Choroid plexus epithelial cell (primary cell): ENCODE measurements around the gene PPM1A.
"Not testable (repeated sequence)": the region's sequence is repeated elsewhere in the genome, so short reads cannot be mapped to it uniquely, and the experiment has no call there.

Source experiments
- DNase-seq: peaks from one replicate; pipeline ENCODE4 v3.0.0-alpha.2; 2010; ENCODE audit warnings: low read depth
- H3K4me3 ChIP-seq: 2 replicates; pipeline ENCODE4 v1.5.1; 2011; ENCODE audit warnings: low read depth, mild to moderate bottlenecking, control low read depth, low read length, moderate library complexity
- TF ChIP-seq, protein P1 (sequence below): conservative IDR thresholded peaks from 2 replicates; pipeline ENCODE4 v1.5.1; 2011; ENCODE audit warnings: low read depth, mild to moderate bottlenecking, control low read depth, inconsistent platforms, low read length, moderate library complexity

PPM1A gene

DNA sequence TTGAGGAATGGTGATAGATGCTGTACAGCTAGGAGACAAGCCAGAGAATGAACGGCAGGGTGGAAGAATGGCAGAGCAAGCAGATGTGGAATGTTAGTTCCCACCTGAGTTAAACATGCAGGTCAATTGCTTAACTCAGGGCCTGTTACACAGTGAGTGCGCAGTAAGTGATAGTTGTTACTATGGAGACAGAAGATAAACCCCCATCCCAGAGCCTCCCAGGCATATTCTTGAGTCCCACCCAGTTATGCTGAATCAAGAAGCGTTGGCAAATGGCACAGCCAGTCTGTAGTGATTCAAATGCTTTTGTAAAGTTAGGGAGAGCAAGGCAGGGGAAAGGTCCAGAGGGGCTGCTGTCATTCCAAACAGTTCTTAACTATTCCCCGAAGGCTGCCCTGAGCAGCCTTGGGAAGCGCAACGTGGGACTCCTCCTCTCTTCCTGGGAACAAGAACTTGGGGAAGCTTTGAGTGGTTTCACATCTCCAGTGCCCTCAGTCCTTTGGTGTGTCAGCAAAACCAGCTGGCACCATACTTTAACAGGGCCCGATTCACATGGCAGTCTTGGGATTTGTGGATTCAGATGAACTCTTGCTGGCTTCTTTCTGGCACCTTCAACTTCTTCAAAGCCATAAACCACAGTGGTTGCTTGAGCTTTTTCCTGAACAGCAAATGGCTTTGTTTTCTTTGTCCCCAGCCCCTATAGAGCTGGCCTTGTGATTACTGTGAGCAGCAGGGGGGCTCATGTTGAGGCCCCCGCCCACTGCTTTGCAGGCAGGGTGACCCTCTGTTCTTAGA is 66.4 kb downstream of the PPM1A start:
- TF ChIP-seq, protein P1, sequence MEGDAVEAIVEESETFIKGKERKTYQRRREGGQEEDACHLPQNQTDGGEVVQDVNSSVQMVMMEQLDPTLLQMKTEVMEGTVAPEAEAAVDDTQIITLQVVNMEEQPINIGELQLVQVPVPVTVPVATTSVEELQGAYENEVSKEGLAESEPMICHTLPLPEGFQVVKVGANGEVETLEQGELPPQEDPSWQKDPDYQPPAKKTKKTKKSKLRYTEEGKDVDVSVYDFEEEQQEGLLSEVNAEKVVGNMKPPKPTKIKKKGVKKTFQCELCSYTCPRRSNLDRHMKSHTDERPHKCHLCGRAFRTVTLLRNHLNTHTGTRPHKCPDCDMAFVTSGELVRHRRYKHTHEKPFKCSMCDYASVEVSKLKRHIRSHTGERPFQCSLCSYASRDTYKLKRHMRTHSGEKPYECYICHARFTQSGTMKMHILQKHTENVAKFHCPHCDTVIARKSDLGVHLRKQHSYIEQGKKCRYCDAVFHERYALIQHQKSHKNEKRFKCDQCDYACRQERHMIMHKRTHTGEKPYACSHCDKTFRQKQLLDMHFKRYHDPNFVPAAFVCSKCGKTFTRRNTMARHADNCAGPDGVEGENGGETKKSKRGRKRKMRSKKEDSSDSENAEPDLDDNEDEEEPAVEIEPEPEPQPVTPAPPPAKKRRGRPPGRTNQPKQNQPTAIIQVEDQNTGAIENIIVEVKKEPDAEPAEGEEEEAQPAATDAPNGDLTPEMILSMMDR, result no peak
- DNase-seq, result no peak
- H3K4me3 ChIP-seq, result no peak overlapping the region

DNA sequence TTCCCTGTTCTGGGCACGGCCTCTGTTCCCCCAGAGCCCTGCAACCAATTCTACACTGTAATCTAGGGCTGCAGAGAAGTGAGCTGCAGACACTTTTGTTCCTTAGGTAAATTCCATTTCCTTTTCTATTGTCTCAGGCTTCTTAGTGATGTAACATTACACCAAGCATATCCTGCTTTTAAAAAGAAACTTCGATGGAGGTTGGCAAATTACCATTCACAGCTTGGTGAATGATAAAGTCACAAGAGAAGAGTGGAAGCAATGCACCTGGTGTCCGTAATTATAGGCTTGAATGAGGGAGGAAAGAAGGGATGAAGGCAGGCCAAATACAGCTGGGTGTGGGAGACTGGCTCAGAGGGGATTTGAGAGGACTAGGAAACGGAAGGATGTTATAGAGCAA is 68.6 kb downstream of the PPM1A start:
- TF ChIP-seq, protein P1, result no peak
- no peak for DNase-seq
- H3K4me3 ChIP-seq, result no peak overlapping the region

DNA sequence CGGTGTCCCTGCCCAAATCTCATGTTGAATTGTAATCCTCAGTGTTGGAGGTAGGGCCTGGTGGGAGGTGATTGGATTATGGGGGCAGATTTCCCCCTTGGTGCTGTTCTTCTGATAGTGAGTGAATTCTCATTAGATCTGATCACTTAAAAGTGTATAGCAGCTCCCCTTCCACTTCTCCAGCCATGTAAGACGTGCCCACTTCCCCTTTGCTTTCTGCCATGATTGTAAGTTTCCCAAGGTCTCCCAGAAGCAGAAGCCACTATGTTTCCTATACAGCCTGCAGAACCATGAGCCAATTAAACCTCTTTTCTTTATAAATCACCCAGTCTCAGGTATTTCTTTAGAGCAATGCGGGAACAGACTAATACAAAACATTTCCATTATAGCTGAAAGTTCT is 71.8 kb downstream of the PPM1A start:
- DNase-seq, H3K4me3 ChIP-seq: not testable (repeated sequence)

DNA sequence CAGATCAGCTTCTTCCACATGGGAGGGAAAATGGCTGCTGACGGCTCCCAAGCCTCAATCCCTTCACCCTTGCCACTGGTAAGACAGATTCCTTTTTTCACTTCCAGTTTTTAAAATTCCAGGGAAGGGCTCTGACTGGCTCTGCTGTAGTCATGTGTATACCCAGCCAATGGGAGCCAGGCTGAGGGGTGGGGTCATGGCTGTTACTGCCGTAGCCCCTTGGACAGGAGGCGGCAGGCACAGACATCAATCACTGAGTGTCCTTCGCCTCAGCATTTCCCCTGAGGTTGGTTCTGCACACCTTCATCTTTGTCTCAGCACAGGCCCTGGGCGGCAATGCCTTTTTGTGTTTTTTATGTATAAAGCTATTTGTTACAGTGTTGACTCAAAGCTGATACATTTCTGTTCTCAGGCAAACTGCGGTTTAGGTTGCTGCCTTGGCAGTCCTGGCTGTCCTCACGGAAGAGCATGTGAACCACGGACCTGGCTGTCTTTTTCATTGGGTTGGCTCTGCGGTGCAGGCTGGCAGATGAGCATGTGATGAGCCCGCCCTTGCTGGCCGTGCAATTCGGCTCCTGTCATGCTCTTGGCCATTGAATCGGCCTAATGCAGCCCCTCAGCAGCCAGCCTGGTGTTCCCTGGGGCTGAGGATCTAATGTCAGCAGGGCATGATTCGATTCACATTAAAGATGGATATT is 74.3 kb downstream of the PPM1A start:
- no peak for DNase-seq
- no peak overlapping the region for H3K4me3 ChIP-seq
- TF ChIP-seq, protein P1, result no peak

DNA sequence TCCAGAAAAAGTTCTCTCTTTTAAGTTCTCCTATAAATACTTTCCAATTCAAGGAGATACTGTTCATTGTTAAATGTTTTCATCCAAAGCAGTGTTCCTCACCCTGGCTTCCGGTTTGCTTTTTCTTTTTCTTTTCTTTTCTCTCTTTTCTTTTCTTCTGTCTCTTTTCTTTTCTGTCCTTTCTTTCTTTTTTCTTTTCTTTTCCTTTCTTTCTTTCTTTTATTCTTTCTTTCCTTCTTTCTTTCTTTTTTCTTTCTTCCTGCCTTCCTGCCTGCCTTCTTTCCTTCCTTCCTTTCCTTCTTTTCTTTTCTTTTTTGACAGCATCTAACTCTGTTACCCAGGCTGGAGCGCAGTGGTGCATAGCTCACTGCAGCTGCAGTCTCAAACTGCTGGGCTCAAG is 75.8 kb downstream of the PPM1A start:
- no peak for DNase-seq
- TF ChIP-seq, protein P1, result no peak
- no peak overlapping the region for H3K4me3 ChIP-seq

DNA sequence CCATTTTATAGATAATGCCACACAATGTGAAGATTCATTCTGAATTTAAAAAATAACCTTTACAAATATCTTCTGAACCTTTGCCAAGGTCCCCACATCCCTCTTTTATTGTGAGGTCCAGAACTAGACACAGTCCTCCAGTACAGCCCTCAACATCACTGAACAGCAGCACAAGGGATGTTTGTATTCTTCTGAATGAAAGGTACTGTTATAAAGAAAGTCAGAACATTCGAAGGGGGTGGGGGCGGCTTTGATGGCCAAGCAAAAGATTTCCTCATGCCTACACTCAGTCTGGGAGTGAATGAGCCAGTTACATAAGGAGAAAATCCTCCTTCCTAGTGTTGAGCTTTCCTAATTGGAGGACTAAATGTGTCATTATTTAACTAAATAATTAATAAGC is 77.3 kb downstream of the PPM1A start:
- H3K4me3 ChIP-seq, result no peak overlapping the region
- no peak for DNase-seq
- TF ChIP-seq, protein P1, result no peak

DNA sequence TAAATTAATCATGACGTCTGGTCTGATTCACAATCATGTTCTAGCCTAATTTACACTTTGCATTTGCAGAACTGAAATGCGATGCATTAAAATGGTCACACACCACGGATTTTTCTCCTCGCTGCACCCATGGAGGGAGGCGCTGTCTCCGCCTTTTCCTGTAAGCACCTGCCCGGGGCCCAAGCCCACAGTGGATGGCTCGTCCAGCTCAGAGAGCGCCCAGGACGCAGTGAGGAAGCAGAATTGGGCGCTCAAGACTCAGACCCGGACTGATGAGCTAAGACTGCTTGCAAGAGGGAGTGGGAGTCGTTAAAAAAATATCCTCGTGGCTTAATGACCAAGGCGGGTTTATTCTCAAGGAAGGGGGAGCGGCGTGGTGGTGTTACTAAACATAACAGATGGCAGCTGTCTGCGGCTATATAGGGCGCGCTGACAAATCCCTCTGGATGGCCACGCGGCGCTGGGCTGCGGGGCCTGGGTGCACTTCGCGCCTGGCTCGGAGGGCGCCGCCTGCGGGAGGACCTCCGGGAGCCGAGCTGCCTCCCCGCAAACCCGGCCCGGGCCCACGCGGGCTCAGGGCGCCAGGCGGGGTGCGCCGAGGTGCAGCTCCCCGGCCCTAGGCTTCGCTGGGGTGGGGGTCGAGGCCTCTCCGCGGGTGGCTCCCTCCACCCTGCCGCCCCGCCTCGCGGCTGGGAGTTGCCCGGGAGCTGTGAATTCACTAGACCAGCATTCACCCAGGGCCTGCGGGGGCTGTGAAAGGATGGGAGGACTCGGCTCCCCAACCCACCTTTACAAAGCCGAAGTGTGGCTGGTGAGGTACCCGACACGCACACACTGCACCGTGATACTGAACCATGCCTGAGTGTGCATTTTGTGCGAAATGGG is 78.7 kb downstream of the PPM1A start:
- H3K4me3 ChIP-seq, result peak overlapping the region; percentile 37
- TF ChIP-seq, protein P1, result peak; percentile 2
- peak; percentile 26 for DNase-seq
